ENCODE measurements around the gene PDE8A.

Gene PDE8A

DNA sequence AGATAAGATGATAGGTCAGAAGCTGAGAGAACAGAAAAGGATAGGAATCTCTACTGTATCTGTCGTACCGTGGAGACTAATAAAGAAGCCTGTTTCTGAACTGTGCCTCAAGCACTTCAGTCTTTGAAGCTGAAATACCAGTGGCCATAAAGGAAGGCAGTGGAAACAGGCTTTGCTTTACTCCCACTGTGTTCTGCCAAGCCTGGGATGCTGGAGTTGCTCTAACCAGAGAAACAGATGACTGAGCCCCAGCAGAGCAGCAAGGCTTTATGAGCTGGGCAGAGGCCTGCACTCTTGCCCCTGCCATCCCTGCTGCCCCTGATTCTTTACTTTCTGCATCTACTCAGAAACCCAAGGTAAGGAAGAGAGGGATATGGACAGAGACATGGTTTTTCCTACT, 89.4 kb downstream of the PDE8A start:
- no peak overlapping the region for H3K27ac ChIP-seq
- TF ChIP-seq CTCF (conservative IDR thresholded peaks at IDR 0.05): no peak
- no peak for TF ChIP-seq ZFX (IDR thresholded peaks at IDR 0.05)

- TF ChIP-seq CTCF (conservative IDR thresholded peaks at IDR 0.05): no peak
- no peak for TF ChIP-seq ZFX (IDR thresholded peaks at IDR 0.05)
- H3K27ac ChIP-seq: no peak overlapping the region
Measured at GRCh38 chr15:85071504-85071903, 89.8 kb downstream of the PDE8A start.

DNA sequence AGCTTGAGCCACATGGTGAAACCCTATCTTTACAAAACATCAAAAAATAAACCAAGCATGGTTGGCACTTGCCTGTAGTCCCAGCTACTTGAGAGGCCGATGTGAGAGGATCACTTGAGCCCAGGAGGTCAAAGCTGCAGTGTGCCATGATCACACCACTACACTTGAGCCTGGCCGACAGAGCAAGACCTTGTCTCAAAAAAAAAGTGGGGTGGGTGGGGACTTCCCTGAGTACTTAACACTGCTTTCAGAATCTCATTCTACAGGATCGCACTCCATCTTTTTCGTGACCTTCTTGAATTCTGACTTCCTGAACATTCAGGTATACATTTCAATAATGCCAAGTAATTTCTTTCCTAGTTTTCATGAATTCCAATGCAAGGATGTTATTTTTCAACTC, 91.3 kb downstream of the PDE8A start:
- TF ChIP-seq ZFX (IDR thresholded peaks at IDR 0.05) (no peak), CTCF (conservative IDR thresholded peaks at IDR 0.05) (no peak)
- no peak overlapping the region for H3K27ac ChIP-seq

- no peak overlapping the region for H3K27ac ChIP-seq
- TF ChIP-seq CTCF (conservative IDR thresholded peaks at IDR 0.05) (no peak), ZFX (IDR thresholded peaks at IDR 0.05) (no peak)
Measured at GRCh38 chr15:85073556-85074194, 92.0 kb downstream of the PDE8A start.

- TF ChIP-seq ZFX (IDR thresholded peaks at IDR 0.05) (no peak), CTCF (conservative IDR thresholded peaks at IDR 0.05) (no peak)
- H3K27ac ChIP-seq: no peak overlapping the region
Measured at GRCh38 chr15:85086855-85087254, 105.2 kb downstream of the PDE8A start.

GRCh38 chr15:85088300-85088699, 106.6 kb downstream of the PDE8A start:
- TF ChIP-seq ZFX (IDR thresholded peaks at IDR 0.05): no peak
- no peak for TF ChIP-seq CTCF (conservative IDR thresholded peaks at IDR 0.05)
- H3K27ac ChIP-seq: no peak overlapping the region

DNA sequence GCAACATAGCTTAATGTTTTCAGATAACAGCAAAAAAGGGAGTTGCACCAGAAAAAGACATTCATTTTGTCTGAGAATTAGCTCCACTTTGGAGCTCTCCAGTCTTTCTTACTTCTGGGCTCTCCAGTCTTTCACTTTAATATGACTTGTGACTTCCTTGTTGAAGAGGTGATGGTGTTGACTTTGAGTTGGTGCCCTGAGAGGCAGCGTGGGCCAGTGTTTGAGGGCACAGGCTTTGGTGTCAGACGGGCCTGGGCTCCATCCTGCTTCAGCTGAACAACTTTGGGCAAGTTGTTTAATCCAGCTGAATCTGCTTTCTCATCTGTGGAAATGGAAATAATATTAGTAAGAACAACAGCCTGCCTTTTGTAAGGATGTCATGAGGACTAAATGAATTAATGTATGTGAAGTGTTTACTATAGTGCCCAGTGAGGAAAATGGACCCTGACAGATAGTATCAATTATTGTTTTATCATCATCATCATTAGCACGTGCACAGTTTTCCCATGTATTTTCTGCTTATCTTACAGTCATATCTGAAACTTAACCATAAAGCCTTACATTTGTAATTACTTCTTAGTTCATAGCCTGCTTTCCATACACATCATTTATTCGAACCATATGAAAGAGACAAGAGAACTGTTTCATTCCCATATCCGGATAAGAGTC, 108.4 kb downstream of the PDE8A start:
- TF ChIP-seq CTCF (conservative IDR thresholded peaks at IDR 0.05) (no peak), ZFX (IDR thresholded peaks at IDR 0.05) (no peak)
- H3K27ac ChIP-seq: no peak overlapping the region

Measured in C4-2B (cell line).